Measurements from ENCODE around the gene ZNF74. TPM values are rescaled to one million over a fixed set of nuclear protein-coding genes. Genes with fewer than 3 reads are reported as not detected.
A peak's percentile ranks its signal among the peaks of the same experiment; 100 is the strongest.

Gene ZNF74
- total RNA-seq, 4 donors from 2014 or later = 9.8 to 15.0 (median 12.0) TPM

- H3K36me3 ChIP-seq = no peaks in the 10 kb centered on the region
- no peak overlapping the region for H3K27ac ChIP-seq
- no peaks in the 10 kb centered on the region for H3K27me3 ChIP-seq
- no peaks in the 10 kb centered on the region for H3K9me3 ChIP-seq
- peak; percentile 79 to 80 for DNase-seq
- TF ChIP-seq CTCF (IDR thresholded peaks at IDR 0.05) = peak; percentile 66 to 91 (median 83)
- no peak for TF ChIP-seq POLR2A (IDR thresholded peaks at IDR 0.05)
- intact Hi-C loops (cut with DNase I) = loop anchor here (2.0 kb wide), 1 partner anchor 39 kb away; no protein-coding TSS in a partner anchor
- H3K4me1 ChIP-seq = no peaks in the 10 kb centered on the region
- H3K4me3 ChIP-seq (replicated peaks in 1 of 3) = no peak overlapping the region
- 7 to 24% methylated on average over 25 to 32 of the region's 42 CpGs for WGBS, 2 donors
Measured at GRCh38 chr22:20418211-20418788, 24.3 kb downstream of the ZNF74 start.

- Histone ChIP-seq H3K9me3 (no peaks in the 10 kb centered on the region), H3K36me3 (no peaks in the 10 kb centered on the region), H3K4me1 (no peaks in the 10 kb centered on the region), H3K27ac (no peak overlapping the region), H3K27me3 (no peaks in the 10 kb centered on the region), H3K4me3 (replicated peaks in 1 of 3) (no peak overlapping the region)
- 91 to 94% methylated on average over 2 of the region's 2 CpGs for WGBS, 2 donors
- TF ChIP-seq CTCF (IDR thresholded peaks at IDR 0.05) (no peak), POLR2A (IDR thresholded peaks at IDR 0.05) (no peak)
- no peak for DNase-seq
- intact Hi-C loops (cut with DNase I) = loop anchor here (2.0 kb wide), 1 partner anchor 37 kb away; no protein-coding TSS in a partner anchor
Measured at GRCh38 chr22:20419664-20419951, 25.7 kb downstream of the ZNF74 start.

- Histone ChIP-seq H3K27me3 (no peaks in the 10 kb centered on the region), H3K9me3 (no peaks in the 10 kb centered on the region), H3K4me3 (replicated peaks in 1 of 3) (no peak overlapping the region), H3K36me3 (no peaks in the 10 kb centered on the region), H3K4me1 (no peaks in the 10 kb centered on the region), H3K27ac (no peak overlapping the region)
- WGBS, 2 donors = 84 to 95% methylated on average over 7 to 11 of the region's 11 CpGs
- intact Hi-C loops (cut with DNase I) = loop anchor here (5.0 kb wide), 1 partner anchor 77 kb away; the partner anchor contains the start of gene KLHL22
- no peak for DNase-seq
- TF ChIP-seq POLR2A (IDR thresholded peaks at IDR 0.05) = no peak
- TF ChIP-seq CTCF (IDR thresholded peaks at IDR 0.05) = no peak
Measured at GRCh38 chr22:20420157-20420842, 26.3 kb downstream of the ZNF74 start.

GRCh38 chr22:20421507-20421874 is 27.5 kb downstream of the ZNF74 start:
- no peaks in the 10 kb centered on the region for H3K9me3 ChIP-seq
- no peak for DNase-seq
- no peaks in the 10 kb centered on the region for H3K27me3 ChIP-seq
- no peaks in the 10 kb centered on the region for H3K4me1 ChIP-seq
- no peak overlapping the region for H3K4me3 ChIP-seq (replicated peaks in 1 of 3)
- no peaks in the 10 kb centered on the region for H3K36me3 ChIP-seq
- TF ChIP-seq CTCF (IDR thresholded peaks at IDR 0.05) (no peak), POLR2A (IDR thresholded peaks at IDR 0.05) (no peak)
- H3K27ac ChIP-seq = no peak overlapping the region
- WGBS, 2 donors = 87 to 89% methylated on average over 7 of the region's 7 CpGs
- intact Hi-C loops (cut with DNase I) = loop anchor here (5.0 kb wide), 1 partner anchor 76 kb away; the partner anchor contains the start of gene KLHL22
